ENCODE results near the gene MYADML2.

Gene MYADML2

DNA sequence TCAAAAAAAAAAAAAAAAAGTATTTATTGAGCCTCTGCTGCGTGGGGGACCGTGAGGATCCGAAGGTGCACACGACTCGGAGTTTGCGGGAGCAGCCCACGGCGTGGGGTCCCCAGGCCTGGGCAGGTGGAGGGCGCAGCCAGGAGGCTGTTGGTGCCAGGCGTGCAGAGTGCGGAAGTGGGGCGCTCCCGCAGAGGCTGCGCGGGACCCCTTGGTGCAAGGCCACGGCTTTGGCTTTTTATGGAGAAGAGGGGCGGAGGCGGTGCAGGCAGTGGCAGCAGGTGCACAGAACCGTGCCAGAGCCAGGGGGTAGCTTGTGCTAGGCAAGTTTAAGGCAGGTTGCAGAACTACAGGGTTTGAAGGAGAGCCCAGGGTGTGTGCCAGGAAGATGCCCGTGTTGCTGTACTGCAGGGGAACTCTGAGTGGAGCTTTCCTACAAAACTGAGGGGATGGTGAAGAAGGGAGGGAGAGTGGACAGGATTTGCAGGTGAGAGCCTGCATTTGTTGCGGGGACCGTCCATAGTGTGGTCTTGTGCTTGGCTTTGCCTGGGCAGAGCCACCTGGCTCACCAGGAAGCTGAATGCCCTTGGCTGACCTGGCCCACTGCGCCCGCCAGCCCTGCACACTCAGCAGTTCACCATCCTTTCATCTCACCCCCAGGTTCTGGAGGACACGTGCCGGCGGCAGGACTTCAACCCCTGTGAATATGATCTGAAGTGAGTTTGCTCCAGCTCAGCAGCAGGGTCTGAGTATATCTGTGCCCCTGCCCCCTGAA lies 31.7 kb upstream of the MYADML2 start:
- DNase-seq (ENCODE audit: low read depth in 2 of 3, low spot score in 2 of 3): no peak

DNA sequence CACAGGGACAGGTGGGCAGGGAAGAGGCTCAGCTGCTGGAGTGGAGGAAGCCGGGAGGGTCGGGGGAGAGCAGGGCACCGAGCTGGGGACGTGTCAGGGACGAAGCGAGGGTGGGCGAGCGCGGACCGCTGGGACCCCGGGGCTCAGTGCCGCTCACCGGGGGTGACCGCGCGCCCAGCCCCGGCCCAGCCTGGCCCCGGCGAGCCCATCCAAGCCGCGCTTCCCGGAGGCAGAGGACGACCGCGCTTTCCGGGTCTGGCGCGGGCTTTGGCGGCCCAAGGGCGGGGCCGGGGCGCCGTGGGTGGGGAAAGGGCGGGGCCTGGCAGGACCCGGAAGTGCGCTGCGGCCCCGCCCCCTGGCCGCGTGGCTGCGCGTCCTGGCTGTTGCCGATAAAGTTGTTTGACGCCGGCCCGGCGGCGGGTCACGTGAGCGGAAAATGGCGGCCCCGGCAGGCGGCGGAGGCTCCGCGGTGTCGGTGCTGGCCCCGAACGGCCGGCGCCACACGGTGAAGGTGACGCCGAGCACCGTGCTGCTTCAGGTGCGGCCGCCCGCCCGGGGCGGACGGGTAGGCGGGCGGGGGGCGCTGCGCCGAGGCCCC lies 30.3 kb upstream of the MYADML2 start, which contains the start of gene ASPSCR1:
ASPSCR1 (plus strand) TSS at position 419 of the 598 bp plus-strand sequence; CDS start at position 437, 18 bp downstream.
- DNase-seq (ENCODE audit: low read depth in 2 of 3, low spot score in 2 of 3): peak; percentile 83 to 88 (median 86)

DNA sequence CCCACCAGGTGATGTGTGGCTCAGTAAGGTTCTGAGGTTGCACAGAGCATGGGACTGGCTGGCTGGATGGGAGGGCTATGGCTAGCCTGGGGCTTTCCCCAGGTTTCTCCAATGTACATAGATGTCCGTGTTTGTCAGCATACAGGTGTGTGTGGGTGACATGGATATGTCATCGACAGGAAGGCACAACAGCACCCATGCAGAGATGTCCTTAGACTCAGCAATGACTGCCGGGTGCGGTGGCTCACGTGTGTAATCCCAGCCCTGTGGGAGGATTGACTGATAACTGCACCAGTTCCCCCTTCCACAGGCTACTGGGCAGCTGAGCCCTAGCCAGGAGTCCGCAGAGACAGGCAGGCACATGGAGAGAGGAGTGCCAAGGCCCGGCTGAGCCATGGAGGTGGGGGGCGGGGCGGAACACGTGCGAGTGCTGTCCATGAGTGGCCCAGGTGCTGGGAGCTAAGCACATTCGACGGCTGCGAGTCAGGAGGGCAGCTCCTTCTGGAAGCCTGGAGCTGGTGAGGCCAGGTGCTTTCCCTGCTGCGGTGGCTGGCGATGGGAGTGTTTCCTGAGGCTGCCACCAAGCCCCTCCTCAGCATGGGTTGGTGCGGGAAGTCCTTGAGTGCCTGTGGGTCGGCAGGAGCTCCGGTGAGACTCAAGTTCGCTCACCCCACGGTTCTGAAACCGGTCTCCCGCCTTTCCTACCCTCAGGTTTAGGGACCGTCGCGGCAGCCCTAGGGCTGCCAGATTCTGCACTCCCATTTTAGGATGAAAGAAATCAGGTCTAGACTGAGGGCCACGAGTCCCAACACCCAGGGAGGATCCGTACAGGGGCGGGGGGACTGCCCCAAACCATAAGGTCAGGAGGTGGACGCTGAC lies 29.5 kb upstream of the MYADML2 start:
- peak in 1 of 3 experiments; percentile 40 for DNase-seq (ENCODE audit: low read depth in 2 of 3, low spot score in 2 of 3)

DNA sequence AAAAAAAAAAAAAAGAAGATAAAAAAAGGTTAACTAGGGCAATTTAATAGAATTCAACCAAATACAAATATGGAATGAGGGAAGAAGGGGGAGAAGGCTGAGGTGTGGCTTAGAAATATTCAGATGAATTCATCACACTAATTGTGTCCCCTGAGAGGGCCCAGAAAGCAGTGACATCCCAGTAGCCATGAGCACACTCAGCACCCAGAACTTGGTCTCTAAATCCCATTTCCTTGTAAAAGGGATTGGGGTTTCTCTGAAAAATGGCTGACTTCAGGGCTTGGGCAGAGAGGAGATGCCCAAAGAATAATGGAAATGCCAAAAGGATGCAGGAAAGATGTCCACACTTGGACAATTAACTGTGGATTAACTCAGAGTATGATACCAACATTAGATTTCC lies 26.4 kb upstream of the MYADML2 start:
- DNase-seq (ENCODE audit: low read depth in 2 of 3, low spot score in 2 of 3): no peak

DNA sequence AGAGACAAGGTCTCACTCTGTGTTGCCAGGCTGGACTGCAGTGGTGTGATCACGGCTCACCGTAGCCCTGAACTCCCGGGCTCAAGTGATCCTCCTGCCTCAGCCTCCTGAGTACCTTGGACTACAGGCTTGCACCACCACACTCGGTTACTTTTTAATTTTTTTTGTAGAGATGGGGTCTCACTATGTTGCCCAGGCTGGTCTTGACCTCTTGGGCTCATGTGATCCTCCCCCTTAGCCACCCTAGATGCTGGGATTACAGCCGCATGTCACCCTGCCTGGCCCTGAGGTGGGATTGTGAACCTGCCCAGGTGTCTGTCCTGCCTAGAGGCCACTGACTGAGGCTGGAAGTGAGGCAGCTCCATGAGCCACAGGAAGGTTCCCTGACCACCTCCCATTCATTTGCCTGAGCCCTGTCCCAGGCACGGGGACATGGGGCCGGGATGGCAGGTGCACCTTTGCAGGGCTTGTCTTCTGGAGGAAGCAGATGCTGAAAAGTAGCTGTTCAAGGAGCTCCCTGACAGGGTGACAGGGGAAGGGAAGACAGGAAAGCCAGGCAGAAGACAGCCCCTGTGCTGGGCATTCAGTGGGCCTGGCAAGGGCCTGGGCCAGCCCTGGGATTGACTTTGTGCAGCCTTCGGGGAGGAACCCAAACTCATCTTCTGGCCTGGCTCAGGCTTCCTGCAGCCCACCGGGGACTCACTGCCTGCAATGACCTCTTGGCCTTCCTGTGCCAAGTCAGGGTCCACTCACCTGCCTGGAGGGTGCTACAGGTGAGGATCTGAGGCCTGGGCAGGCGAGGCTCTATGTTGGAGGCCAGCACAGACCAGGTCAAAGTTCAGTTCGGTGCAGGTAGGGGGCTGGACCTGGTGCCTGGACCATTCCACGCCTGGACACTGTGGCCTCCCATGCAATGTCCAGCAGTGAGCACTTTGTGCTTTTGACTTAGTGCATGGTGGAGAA lies 22.1 kb upstream of the MYADML2 start:
- DNase-seq (ENCODE audit: low read depth in 2 of 3, low spot score in 2 of 3): no peak

DNA sequence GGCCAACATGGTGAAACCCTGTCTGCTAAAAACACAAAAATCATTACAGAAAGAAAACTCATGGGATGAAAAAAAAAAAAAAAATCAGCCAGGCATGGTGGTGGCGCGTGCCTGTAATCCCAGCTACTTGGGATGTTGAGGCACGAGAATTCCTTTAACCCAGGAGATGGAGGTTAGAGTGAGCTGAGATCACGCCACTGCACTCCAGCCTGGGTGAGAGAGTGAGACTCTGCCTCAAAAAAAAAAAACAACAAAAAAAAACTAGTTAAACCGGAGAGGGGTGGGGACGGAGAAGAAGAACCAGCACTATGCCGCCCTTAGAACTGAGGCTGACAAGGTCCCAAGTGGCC lies 21.3 kb upstream of the MYADML2 start:
- DNase-seq (ENCODE audit: low read depth in 2 of 3, low spot score in 2 of 3): no peak

DNA sequence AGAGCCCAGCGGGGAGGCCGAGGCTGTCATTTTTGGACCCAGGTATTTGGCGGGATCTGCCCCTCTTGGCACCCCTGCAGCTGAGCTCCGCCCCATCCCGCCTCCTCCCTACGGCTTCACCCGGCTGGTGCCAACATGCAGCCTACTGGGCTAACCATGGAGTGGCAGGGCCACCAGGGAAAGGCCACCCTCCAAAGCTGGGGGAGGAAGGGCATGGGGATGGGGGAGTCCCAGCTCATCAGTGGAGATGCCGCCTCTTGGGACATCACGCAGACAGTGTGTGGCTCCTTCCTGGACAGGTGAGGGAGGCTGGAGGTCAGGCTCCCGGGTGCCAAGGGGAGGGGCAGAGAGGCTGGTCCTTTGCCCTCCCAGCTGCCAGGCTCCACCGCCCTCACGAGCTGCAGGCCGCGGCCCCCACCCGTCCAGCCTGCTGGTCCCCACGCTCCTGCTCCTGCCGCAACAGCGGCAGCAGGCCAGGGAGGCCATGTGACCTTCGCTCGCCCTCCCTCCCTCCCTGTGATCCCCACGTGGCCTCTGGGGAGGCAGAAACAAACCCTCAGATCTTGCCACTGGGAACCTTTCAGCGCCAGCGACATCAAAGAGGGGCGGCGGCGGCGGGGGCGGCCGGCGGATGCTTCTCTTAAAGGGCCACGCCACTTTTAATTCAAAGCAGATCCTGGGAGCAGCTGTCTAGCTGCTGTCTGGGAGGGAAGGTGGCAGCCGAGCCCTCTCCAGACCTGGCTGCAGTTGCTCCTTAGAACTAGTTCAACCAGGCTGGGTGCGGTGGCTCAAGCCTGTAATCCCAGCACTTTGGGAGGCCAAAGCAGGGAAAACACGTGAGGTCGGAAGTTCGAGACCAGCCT lies 20.7 kb upstream of the MYADML2 start:
- DNase-seq (ENCODE audit: low read depth in 2 of 3, low spot score in 2 of 3): peak; percentile 68 to 75 (median 71)

DNA sequence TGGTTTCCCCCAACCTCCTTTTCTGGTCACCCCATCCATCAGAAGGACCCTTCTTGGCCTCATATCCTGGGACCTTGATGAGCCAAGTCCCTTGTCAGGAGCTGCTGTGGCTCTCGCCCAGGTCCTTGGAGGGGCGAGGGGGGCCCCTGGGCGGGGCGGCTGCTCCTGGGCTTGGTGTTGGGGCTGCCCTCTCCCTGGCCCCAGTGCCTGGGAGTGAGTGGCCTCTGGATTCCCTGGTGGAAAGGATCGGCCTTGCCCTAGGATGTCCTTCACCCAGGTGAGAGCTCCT lies 20.2 kb upstream of the MYADML2 start:
- DNase-seq (ENCODE audit: low read depth in 2 of 3, low spot score in 2 of 3): no peak

DNA sequence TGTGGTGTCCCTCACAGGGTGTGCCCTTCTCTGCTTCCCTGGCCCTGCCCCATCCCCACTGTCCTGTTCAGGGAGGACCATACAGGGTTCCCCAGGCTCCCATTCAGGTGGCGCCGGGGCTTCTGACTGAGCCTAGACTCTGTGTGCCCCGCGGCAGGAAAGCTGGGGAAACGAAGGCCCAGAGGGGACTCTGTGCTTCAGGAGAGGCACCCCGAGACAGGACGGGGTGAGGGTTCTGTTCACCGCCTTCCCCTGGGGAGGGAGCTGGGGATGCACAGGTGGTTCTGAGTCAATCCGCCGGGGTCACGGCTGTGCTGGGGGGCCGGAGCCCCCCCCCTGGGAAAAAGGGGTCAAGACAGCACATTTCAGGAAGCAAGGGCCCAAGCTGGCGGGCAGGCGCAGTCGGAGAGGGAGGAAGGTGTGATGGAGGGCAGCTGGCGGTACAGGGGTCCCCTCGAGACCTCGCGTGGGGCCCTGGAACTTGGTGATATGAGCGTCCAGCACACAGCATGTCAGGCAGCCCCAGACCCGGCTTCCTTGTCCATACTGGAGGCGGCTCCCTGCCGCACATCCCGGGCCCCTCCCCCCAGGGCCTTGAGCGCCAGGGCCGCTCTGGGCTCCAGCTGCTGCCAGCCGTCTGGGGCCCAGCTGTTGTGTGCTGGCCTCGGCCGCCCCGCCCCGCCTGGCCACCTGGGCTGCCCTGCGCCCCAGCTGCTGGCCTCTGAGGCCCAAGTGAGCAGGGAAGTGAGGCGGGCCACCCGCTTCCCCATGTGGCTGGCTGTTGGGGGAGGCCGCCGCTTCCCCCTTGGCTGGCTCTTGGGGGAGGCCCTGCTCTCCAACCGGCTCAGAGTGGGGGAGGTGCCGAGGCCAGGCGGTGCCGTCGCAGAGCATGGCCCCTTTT lies 19.6 kb upstream of the MYADML2 start:
- no peak for DNase-seq (ENCODE audit: low read depth in 2 of 3, low spot score in 2 of 3)

DNA sequence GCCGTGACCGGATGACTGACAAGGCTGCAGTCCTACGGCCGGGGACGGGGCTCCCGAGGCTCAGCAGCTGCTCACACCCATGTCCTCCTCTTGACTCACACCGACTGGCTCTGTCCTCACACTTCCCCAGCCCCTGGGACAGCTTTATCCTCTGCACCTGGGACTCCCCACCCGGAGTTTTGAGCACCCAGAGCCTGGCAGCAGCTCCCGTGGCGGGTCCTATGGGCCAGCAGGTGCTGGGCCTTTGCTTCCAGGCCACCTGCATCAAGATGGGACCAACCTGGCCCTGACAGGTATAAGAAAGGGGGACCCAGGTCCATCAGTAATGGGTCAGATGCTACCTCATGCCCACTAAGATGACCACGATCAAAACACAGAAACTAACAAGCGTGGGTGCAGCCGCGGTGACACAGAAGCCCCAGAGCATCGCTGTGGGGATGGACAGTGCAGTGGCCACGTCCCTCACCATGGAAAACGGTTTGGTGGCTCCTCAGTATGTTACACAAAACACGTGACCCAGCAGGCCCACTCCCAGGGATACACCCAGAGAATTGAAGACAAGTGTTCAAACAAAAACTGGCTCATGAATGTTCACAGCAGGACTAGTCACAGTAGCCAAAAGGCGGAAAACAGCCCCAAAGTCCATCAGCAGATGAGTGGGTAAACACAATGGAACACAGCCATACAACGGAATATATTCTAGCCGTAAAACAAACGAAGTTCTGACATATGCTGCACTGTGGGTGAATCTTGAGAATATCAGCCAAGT lies 17.2 kb upstream of the MYADML2 start:
- no peak for DNase-seq (ENCODE audit: low read depth in 2 of 3, low spot score in 2 of 3)

DNA sequence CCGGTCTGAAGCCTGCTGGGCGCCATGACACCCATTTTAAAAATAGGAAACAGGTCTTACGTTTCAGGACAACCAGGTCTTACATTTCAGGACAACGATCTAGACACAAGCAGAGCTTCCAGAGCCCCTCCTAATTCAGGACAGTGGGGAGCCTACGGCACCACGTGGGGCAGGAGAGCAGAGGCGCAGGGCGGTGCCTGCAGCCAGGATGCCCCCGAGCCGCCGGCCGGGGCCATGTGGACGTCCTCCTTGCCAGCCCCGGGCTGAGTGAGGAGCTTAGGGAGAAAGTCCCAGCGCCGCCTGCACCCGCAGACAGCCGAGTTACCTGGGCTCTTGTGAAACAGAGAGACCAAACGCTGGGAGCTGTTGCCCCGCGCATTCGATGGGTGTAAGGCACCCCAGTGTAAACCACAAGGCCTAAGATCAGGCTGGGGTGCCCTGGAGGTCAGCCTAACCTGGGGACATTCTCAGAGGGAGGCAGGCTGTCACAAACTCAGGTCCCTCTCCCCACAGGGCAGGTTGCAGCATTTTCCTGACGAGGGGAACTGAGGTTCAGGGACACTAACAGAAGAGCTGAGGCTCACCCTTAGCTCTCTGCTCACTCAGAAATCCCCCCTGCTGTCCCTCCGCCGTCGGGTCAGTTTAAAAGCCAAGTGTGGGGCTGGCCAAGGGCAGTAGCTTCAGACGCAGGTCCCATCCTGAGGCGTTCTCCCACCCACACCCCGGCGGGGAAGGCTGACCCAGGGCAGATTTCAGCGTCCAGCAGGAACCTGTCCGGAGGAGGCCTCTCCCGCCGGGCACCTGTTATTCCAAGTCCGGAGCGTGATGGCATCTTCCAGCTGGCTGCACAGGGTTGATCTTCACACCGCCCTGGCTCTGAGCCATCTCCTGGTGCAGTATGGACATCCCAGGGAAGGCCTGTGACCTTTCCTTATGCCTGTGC lies 15.7 kb upstream of the MYADML2 start:
- DNase-seq (ENCODE audit: low read depth in 2 of 3, low spot score in 2 of 3): no peak

DNA sequence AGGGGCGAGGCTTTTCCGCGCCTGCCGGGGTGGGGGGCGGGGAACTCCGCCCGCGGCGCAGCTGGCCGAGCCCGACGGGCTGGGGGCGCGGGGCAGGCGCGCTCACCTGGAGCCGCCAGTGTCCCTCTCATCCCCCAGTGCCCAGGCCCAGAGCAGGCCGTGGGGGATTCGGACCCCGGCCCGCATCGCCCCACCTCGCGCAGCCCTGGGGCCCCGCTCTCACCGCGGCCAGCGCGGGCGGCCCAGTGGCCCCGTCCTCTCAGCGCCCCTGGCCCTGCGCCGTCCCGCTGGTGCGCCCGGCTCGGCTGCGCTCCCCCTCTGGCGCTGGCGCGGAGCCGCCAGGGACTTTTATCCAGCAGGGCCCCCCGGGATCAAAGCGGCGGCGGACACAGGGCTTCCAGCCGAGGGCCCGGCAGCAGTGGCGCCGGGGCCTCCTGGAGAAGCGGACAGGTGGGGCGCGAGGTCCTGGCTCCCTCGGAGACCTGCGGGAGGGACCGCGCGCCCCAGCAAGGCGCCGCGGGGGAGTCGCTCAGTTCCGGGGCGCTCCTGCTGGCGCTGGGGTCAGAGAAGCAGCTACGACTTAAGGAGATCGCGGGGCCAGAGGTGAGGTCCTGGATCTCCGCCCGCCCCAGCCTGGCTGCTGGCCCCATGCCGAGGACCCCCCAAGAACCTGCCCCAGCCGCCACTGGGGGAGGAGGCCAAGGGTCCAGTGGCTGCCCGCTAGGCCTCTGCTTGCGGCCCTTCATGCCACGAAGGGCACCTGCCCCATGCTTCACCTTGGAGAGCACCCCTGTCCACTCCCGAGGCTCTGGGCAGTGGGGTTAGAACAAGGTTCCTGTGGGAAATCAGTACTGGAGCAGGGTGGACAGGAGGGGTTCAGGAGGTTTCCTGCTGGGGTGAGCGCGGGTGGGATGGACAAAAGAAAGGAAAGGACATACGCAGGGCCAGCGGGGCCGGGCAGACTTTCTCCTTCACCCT lies 14.8 kb upstream of the MYADML2 start:
- no peak for DNase-seq (ENCODE audit: low read depth in 2 of 3, low spot score in 2 of 3)

DNA sequence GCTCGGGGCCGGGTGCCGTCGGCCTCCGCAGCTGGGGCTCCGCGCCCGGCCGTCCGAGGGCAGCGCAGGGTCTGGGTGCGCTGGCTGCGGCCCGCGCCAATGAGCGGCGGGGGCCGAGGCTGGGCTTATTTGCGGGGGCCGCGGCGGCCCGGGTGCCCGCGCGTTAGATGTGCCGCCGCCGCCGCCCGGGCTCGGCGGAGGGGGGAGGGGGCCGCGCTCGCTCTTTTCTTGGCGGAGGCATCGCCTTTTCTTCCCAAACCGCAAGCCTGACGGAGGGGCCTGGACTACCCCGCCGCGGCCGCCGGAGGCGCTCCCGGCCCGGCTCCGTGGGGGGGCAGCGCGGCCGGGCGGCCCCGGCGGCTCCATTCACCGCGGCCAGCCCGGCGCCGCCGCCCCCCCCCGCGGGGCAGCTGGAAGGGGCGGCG lies 14.1 kb upstream of the MYADML2 start, which contains the start of gene NOTUM:
NOTUM (minus strand) TSS at position 101 of the 425 bp plus-strand sequence. CDS start 278 bp downstream, outside the sequence.
- DNase-seq (ENCODE audit: low read depth in 2 of 3, low spot score in 2 of 3): no peak

DNA sequence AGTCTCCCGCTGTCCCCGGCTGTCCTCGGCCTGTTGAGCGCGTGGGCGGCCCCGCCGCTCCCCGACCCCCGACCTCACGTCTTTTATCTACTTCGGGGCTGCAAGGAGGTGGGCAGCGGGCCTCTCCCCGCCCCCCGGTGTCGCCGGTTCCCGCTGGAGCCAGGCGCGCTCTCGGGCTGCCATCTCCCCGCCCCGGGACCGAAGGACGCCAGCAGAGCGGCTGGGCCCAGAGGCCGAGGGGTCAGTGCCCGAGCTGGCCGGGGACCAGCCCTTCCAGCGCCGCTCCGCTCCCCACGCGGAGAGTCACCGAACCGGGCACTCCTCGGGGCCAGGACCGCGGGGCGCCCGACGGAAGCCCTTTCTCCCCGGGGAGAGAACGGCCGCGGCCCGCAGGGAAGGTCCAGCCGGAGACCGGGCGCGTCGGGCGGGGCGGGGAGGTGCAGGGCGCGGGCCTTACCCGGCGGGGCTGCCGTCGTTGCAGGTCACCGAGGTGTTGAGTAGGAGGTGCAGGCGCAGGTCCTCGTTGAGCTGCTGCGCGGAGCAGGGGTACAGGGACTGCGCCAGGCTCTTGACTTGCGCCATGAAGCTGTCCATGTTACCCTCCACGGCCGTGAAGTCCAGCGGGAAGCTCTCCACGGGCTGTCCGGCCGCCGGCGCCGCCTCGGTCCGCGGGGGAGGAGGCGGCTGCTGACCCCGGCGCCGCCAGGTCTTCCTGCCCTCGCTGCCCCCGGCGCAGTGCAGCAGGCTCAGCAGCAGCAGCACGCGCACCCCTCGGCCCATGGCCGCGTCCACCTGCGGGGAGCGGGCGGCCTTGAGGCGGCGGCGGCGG lies 13.3 kb upstream of the MYADML2 start:
- no peak for DNase-seq (ENCODE audit: low read depth in 2 of 3, low spot score in 2 of 3)
